Measurements from ENCODE around the gene IL36B.
A peak's percentile ranks its signal among the peaks of the same experiment; 100 is the strongest.

The IL36B gene

DNA sequence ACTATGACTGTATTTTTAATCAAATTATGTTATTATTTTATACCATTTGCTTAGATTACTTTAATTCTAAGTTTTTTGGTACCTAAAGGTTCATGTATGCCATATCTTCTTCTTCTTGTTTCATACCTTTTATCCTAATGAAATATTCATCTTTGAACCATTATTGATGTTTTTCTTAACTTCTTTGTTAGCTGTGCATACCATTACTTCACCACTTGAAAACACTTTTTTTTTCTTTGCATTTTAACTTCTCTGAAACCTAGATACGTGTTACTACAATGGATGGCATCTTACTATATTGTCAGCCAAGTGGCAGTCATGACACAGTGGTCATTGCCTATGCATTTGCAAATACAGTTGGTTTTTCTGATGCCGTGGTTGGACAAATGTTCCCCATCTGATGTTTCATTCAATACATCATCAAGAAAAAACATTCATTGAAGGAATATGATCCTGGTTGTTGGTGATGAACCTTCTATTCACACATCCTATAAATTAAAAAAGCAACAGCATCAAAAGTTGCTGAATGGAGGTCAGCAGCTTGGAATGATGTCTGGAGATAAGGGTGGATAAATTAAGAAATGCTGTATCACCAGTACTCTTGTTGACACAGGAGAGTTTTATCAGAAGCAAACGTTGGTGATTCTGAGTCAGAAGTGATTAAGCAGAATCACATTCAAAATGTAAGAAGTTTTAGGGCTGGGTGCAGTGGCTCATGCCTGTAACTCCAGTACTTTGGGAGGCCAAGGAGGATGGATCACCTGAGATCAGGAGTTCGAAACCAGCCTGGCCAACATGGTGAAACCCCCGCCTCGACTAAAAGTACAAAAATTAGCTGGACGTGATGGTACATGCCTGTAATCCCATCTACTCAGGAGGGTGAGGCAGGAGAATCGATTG, 40.0 kb downstream of the IL36B start:
- H3K4me1 Mint-ChIP-seq = no peaks in the 10 kb centered on the region
- no peak overlapping the region for H3K4me3 Mint-ChIP-seq
- H3K36me3 Mint-ChIP-seq = peaks cover 6% of the 10 kb centered on the region
- peaks cover 2% of the 10 kb centered on the region for H3K9me3 Mint-ChIP-seq
- ATAC-seq = no peak
- peaks cover 63% of the 10 kb centered on the region for H3K27me3 Mint-ChIP-seq
- H3K27ac Mint-ChIP-seq = no peak overlapping the region

DNA sequence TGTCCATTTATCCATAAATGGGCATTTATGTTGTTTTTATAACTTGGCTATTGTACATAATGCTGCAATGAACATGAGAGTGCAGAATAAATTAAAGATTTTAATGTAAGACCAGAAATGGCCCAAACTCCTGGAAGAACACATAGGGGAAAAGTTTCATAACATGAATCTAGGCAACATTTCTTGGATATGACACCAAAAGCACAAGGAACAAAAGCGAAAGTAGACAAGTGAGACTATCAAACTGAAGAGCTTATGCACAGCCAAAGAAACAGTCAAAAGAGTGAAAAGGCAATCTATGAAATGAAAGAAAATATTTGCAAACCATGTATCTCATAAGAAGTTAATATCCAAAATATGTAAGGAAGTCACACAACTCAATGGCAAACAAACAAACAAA, 41.6 kb downstream of the IL36B start:
- Mint-ChIP-seq H3K9me3 (no peaks in the 10 kb centered on the region), H3K4me3 (no peak overlapping the region), H3K27ac (no peak overlapping the region), H3K27me3 (peaks cover 52% of the 10 kb centered on the region), H3K4me1 (no peaks in the 10 kb centered on the region), H3K36me3 (no peaks in the 10 kb centered on the region)
- ATAC-seq = no peak

DNA sequence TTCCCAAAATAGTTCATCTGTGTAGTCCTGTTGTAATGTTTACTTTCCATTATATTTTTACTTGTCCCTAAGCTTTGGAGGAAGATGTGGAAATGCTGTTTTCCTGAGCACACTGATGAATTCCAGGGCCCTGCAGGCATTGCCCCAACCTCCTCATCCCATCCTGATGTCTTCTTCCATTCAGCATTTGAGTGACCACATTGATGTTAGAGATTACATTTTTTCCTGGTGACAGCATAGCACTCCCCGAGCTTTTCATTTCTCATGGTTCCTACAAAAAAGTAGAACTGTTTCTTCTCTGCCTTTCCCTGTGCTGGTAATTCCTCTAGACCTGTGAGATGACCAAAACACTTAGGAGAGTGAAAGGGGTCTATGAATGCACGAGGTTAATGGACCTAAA, 42.6 kb downstream of the IL36B start:
- peaks cover 60% of the 10 kb centered on the region for H3K27me3 Mint-ChIP-seq
- no peaks in the 10 kb centered on the region for H3K36me3 Mint-ChIP-seq
- no peak for ATAC-seq
- no peak overlapping the region for H3K4me3 Mint-ChIP-seq
- no peak overlapping the region for H3K27ac Mint-ChIP-seq
- H3K9me3 Mint-ChIP-seq = no peaks in the 10 kb centered on the region
- H3K4me1 Mint-ChIP-seq = no peaks in the 10 kb centered on the region

DNA sequence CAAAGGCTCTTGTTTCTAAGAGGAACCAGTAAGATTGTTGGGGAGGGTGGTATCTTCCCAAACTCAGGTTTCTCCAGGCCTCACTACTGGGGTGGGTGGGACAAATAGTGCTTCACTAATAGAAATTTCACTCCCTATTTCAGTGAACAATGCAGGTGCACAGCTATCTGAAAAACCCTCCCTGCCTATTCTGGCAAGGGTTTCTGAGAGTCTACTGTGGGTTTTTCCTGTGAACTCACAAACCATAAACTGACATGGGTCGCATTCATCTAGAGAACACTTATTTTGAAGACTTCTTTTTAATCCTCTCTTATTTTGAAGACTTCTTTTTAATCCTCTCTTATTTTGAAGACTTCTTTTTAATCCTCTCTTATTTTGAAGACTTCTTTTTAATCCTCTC, 43.0 kb downstream of the IL36B start:
- H3K27me3 Mint-ChIP-seq = peaks cover 60% of the 10 kb centered on the region
- no peaks in the 10 kb centered on the region for H3K4me1 Mint-ChIP-seq
- H3K36me3 Mint-ChIP-seq = no peaks in the 10 kb centered on the region
- no peak for ATAC-seq
- H3K9me3 Mint-ChIP-seq = no peaks in the 10 kb centered on the region
- H3K4me3 Mint-ChIP-seq = no peak overlapping the region
- H3K27ac Mint-ChIP-seq = no peak overlapping the region

- no peaks in the 10 kb centered on the region for H3K4me1 Mint-ChIP-seq
- no peaks in the 10 kb centered on the region for H3K36me3 Mint-ChIP-seq
- no peak for ATAC-seq
- no peak overlapping the region for H3K27ac Mint-ChIP-seq
- H3K27me3 Mint-ChIP-seq = peaks cover 49% of the 10 kb centered on the region
- H3K9me3 Mint-ChIP-seq = no peaks in the 10 kb centered on the region
- no peak overlapping the region for H3K4me3 Mint-ChIP-seq
Observed at GRCh38 chr2:113007250-113007649, 45.4 kb downstream of the IL36B start.

DNA sequence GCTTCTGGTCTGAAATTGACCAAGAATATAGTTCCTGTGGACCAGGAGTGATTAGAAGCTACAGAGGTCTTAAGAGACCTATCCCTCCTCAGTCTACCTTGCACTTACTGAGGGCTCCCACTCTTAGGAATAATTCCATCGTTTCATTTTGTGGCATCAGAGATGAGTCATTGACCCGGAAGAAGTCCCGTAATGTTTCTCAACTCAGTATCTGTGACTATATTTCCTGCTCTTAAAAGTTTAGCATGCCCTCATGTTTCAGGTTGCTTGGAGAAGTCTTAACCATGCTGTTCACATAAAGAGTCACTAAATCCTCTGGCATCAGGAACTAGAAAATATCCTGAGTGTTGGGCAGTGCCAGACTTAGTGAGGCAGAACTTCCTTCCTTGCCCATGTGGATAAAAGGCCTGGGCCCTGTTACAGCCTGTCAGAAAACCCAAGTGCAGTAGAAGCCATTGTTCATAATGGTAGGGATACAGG, 47.6 kb downstream of the IL36B start, which contains the start of gene IL36A:
Gene IL36A, plus strand, starts transcription at position 430 of the 480 bp plus-strand sequence. CDS start 413 bp downstream, outside the sequence.
- Mint-ChIP-seq H3K9me3 (peaks cover 12% of the 10 kb centered on the region), H3K4me1 (no peaks in the 10 kb centered on the region), H3K27me3 (peaks cover 48% of the 10 kb centered on the region), H3K4me3 (no peak within 1 kb of the TSS), H3K36me3 (no peaks in the 10 kb centered on the region), H3K27ac (no peak within 1 kb of the TSS)
- ATAC-seq = no peak

DNA sequence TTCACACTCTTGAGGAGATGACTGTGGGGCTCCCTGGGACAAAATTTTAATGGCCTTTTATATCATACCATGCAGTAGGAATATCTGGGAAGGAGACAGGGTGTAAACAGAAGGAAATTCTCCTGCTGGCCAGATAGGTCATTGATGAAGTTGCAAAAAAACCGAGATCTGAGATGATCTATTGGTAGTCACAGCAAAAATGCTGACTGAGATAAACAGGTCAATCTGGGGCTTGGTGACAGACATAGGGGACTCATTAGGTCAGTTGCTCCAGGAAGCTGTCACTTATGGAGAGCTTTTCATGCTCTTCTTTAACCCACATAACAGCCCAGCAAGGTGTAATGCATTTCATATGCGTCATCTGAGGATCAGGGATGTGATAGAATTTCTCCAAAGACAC, 50.0 kb downstream of the IL36B start:
- peaks cover 56% of the 10 kb centered on the region for H3K27me3 Mint-ChIP-seq
- H3K4me3 Mint-ChIP-seq = no peak overlapping the region
- no peaks in the 10 kb centered on the region for H3K4me1 Mint-ChIP-seq
- peaks cover 15% of the 10 kb centered on the region for H3K9me3 Mint-ChIP-seq
- no peak overlapping the region for H3K27ac Mint-ChIP-seq
- H3K36me3 Mint-ChIP-seq = peaks cover 6% of the 10 kb centered on the region
- no peak for ATAC-seq

- H3K4me3 Mint-ChIP-seq = no peak overlapping the region
- no peak overlapping the region for H3K27ac Mint-ChIP-seq
- no peak for ATAC-seq
- peaks cover 52% of the 10 kb centered on the region for H3K27me3 Mint-ChIP-seq
- H3K36me3 Mint-ChIP-seq = peaks cover 6% of the 10 kb centered on the region
- peaks cover 15% of the 10 kb centered on the region for H3K9me3 Mint-ChIP-seq
- peaks cover 8% of the 10 kb centered on the region for H3K4me1 Mint-ChIP-seq
Observed at GRCh38 chr2:113000436-113000835, 52.2 kb downstream of the IL36B start.

- H3K36me3 Mint-ChIP-seq = peaks cover 8% of the 10 kb centered on the region
- peaks cover 22% of the 10 kb centered on the region for H3K9me3 Mint-ChIP-seq
- ATAC-seq = no peak
- H3K27me3 Mint-ChIP-seq = peaks cover 47% of the 10 kb centered on the region
- H3K4me1 Mint-ChIP-seq = peaks cover 8% of the 10 kb centered on the region
- no peak overlapping the region for H3K27ac Mint-ChIP-seq
- H3K4me3 Mint-ChIP-seq = no peak overlapping the region
Observed at GRCh38 chr2:112997151-112997550, 55.5 kb downstream of the IL36B start.

GRCh38 chr2:112996635-112997034, 56.0 kb downstream of the IL36B start:
- peak; percentile 48 for ATAC-seq

GRCh38 chr2:112995346-112995920, 57.2 kb downstream of the IL36B start:
- peaks cover 12% of the 10 kb centered on the region for H3K36me3 Mint-ChIP-seq
- no peak overlapping the region for H3K4me3 Mint-ChIP-seq
- peaks cover 8% of the 10 kb centered on the region for H3K4me1 Mint-ChIP-seq
- ATAC-seq = no peak
- peaks cover 33% of the 10 kb centered on the region for H3K27me3 Mint-ChIP-seq
- H3K9me3 Mint-ChIP-seq = peaks cover 18% of the 10 kb centered on the region
- no peak overlapping the region for H3K27ac Mint-ChIP-seq

More at GRCh38 chr2:112996635-112997034, 56.0 kb downstream of the IL36B start:
- peaks cover 22% of the 10 kb centered on the region for H3K9me3 Mint-ChIP-seq
- H3K27me3 Mint-ChIP-seq = peaks cover 43% of the 10 kb centered on the region
- no peak overlapping the region for H3K27ac Mint-ChIP-seq
- H3K4me3 Mint-ChIP-seq = no peak overlapping the region
- H3K36me3 Mint-ChIP-seq = peaks cover 12% of the 10 kb centered on the region
- H3K4me1 Mint-ChIP-seq = peaks cover 8% of the 10 kb centered on the region

- Mint-ChIP-seq H3K36me3 (peaks cover 12% of the 10 kb centered on the region), H3K4me1 (peaks cover 8% of the 10 kb centered on the region), H3K27me3 (peaks cover 33% of the 10 kb centered on the region), H3K4me3 (no peak overlapping the region), H3K9me3 (peaks cover 22% of the 10 kb centered on the region), H3K27ac (no peak overlapping the region)
- no peak for ATAC-seq
Observed at GRCh38 chr2:112994648-112995047, 58.0 kb downstream of the IL36B start.

- no peak for ATAC-seq
- Mint-ChIP-seq H3K9me3 (peaks cover 23% of the 10 kb centered on the region), H3K27me3 (peaks cover 28% of the 10 kb centered on the region), H3K36me3 (peaks cover 12% of the 10 kb centered on the region), H3K4me1 (peaks cover 8% of the 10 kb centered on the region), H3K4me3 (no peak overlapping the region), H3K27ac (no peak overlapping the region)
Observed at GRCh38 chr2:112993831-112994230, 58.8 kb downstream of the IL36B start.

DNA sequence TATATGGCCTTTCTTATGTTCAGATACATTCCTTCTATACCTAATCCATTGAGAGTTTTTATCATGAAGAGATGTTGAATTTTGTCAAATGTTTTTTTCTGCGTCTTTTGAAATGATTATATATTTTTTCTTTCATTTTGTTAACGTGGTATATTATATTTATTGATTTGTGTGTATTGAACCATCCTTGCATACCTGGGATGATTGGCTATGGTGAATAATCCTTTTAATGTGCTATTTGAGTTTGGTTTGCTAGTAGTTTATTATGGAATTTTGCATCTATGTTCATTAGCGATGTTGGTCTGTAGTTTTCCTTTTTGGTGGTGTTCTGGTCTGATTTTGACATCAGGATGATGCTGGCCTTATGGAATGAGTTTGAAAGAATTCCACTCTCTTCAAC, 63.1 kb downstream of the IL36B start:
- Mint-ChIP-seq H3K4me1 (no peaks in the 10 kb centered on the region), H3K9me3 (peaks cover 21% of the 10 kb centered on the region), H3K27me3 (peaks cover 22% of the 10 kb centered on the region), H3K27ac (no peak overlapping the region), H3K4me3 (no peak overlapping the region), H3K36me3 (peaks cover 6% of the 10 kb centered on the region)
- no peak for ATAC-seq

GRCh38 chr2:112985090-112985489, 67.6 kb downstream of the IL36B start:
- Mint-ChIP-seq H3K9me3 (peaks cover 5% of the 10 kb centered on the region), H3K4me1 (peaks cover 5% of the 10 kb centered on the region), H3K36me3 (no peaks in the 10 kb centered on the region), H3K27me3 (peaks cover 9% of the 10 kb centered on the region), H3K27ac (no peak overlapping the region), H3K4me3 (no peak overlapping the region)
- peak; percentile 75 for ATAC-seq

GRCh38 chr2:112980537-112980936, 72.1 kb downstream of the IL36B start:
- peak overlapping the region; percentile 76 for H3K27ac Mint-ChIP-seq
- no peak for ATAC-seq
- H3K4me3 Mint-ChIP-seq = no peak overlapping the region
- H3K36me3 Mint-ChIP-seq = no peaks in the 10 kb centered on the region
- no peaks in the 10 kb centered on the region for H3K9me3 Mint-ChIP-seq
- H3K4me1 Mint-ChIP-seq = peaks cover 11% of the 10 kb centered on the region
- peaks cover 19% of the 10 kb centered on the region for H3K27me3 Mint-ChIP-seq
